ENCODE measurements around the gene NUP93. TPM values are rescaled to one million over a fixed set of nuclear protein-coding genes. Genes with fewer than 3 reads are reported as not detected.

Gene NUP93
- 100 to 1,000 TPM; 129 to 143 TPM for total RNA-seq

DNA sequence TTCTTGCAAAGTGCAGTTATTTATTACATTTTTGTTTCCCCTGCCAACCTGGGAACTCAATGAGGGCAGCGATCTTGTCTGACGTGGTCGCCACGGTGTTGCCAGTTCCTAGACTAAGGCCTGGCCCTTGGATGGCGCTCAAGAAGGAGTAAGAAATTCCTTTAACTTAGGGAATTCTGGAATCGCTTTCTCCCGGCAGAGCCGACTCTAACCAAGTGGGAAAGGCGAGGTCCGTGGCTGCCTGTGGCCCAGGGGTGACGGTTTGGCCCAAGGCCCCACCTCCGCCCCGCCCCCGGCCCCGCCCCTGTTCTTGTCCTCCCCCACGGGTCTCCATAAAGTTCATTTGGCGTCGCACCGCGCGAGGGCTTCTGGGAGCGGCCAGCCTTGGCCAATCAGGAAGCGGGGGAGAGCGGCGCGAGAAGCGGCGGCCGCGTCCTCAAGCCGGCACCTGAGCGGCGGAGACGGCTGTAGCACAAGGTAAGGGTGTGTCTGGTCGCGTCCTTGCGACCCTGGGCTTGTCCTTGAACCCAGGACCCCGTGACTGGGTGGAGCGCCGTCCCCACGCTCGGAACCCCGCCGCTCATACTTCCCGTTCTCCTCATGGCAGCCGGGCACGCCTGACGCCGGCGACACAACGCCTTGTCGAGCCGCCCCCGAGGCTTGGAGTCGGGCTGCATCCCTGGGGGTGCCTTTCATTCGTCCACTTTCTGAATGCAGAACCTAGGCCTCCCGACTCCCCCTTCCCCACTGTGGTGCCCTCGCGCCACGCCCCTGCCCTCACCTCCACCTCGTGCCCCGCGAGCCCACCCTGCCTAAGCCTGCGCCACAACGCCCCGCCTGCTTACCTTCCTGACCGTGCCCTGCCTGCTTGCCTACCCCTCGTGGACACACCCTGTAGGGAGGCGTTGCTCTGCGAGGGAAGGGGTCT is at the start of gene NUP93:
Gene NUP93 (plus strand): TSS at position 395 of the 928 bp plus-strand sequence. CDS start 18,119 bp downstream, outside the sequence.
- Mint-ChIP-seq H3K9me3 (ENCODE audit: insufficient read depth) (no peaks in the 10 kb centered on the region), H3K4me3 (no peak within 1 kb of the TSS), H3K27ac (peak within 1 kb of the TSS; percentile 81), H3K36me3 (ENCODE audit: low read depth) (no peaks in the 10 kb centered on the region), H3K27me3 (ENCODE audit: low read depth) (no peaks in the 10 kb centered on the region), H3K4me1 (ENCODE audit: low read depth) (peaks cover 21% of the 10 kb centered on the region)
- CTCF ChIA-PET: interaction anchor here (1.1 to 3.1 kb wide), 6 partner anchors 7 to 120 kb away, joined by 3 to 19 read pairs (median 4); partner anchors contain the start of gene MT1X
- ATAC-seq (peak; percentile 96), DNase-seq (peak; percentile 94)
- POLR2A ChIA-PET: interaction anchor here (0.7 to 0.9 kb wide), 2 partner anchors 11 to 21 kb away, joined by 3 read pairs; no protein-coding TSS in a partner anchor

DNA sequence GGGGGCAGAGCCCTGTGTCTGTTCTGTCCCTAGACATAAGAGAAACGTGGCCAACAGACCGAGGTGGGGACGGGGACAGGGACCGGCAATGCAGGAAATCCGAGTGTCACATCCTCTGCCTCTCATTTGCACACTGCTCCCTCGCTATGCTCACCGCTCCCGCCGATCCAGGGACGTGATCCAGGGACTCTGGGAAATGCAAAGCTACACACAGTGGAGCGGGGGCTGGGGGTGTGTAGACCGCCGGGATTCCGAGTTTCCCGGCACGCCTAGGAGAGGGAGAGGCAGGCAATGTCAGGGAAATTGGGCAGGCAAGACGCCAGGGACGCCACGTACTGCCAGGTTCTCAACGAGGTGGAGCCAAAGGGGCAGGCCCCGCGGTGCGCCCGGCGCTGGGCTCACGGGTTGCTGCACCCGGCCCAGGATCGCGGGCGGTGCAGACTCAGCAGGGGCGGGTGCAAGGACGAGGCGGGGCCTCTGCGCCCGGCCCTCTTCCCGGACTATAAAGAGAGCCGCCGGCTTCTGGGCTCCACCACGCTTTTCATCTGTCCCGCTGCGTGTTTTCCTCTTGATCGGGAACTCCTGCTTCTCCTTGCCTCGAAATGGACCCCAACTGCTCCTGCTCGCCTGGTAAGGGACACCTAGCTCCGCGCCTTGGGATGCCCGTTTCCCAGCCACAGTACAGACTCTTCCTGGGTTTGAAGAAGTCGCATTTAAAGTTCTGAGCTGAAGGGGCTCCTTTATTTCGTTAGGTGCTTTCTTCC is 47.8 kb upstream of the NUP93 start, which contains the start of gene MT1X:
Gene MT1X (plus strand): TSS at position 532 of the 764 bp plus-strand sequence. CDS start 71 bp downstream, at position 603.
- Mint-ChIP-seq H3K4me3 (peak within 1 kb of the TSS; percentile 96), H3K4me1 (ENCODE audit: low read depth) (peaks cover 34% of the 10 kb centered on the region), H3K36me3 (ENCODE audit: low read depth) (peaks cover 9% of the 10 kb centered on the region), H3K27me3 (ENCODE audit: low read depth) (no peaks in the 10 kb centered on the region), H3K27ac (peak within 1 kb of the TSS; percentile 98), H3K9me3 (ENCODE audit: insufficient read depth) (no peaks in the 10 kb centered on the region)
- ChIA-PET POLR2A (interaction anchor here (0.6 to 2.5 kb wide), 26 partner anchors 11 to 249 kb away, joined by 3 to 24 read pairs (median 4); partner anchors contain the start of genes MT1E, MT1F, MT1G and MT1H), CTCF (interaction anchor here (1.4 to 1.9 kb wide), 8 partner anchors 8 to 106 kb away, joined by 3 to 17 read pairs (median 4); no protein-coding TSS in a partner anchor)
- ATAC-seq (peak; percentile 97), DNase-seq (peak; percentile 94)

DNA sequence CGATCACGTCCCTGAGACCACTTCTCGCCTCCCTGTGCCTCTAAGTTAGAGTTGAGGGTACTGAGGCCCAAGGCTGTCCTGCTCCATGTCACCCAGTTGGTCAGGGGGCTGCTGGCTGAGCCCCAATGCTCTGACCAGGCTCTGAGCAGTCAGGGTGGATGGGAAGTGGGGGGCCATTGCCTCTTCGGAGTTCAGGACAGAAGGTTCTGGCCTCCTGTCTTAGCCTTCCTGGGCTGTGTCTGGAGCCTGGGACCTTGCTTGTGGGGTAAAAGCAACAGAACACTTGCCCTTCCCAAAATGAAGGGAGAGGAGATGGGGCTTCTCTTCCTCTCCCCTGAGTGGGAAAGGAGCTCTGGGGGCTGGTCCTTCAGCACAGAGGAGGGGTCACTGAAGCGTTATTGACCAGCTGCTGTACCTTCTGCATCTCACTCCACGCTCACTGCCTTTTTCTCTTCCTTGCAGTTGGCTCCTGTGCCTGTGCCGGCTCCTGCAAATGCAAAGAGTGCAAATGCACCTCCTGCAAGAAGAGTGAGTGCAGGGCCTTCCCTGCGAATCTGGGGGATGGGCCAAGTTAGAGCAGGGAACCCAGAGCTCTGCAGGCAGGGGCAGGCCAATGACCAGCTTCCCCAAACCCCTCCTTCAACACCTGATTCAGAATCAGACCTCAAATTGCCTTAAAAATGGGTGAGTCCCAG is 47.1 kb upstream of the NUP93 start:
- Mint-ChIP-seq H3K27me3 (ENCODE audit: low read depth) (no peaks in the 10 kb centered on the region), H3K4me3 (peak overlapping the region; percentile 96), H3K4me1 (ENCODE audit: low read depth) (peaks cover 34% of the 10 kb centered on the region), H3K9me3 (ENCODE audit: insufficient read depth) (no peaks in the 10 kb centered on the region), H3K27ac (peak overlapping the region; percentile 98), H3K36me3 (ENCODE audit: low read depth) (peaks cover 9% of the 10 kb centered on the region)
- CTCF ChIA-PET: interaction anchor here (0.5 to 1.9 kb wide), 12 partner anchors 9 to 107 kb away, joined by 3 to 17 read pairs (median 3); partner anchors contain the start of gene MT2A
- POLR2A ChIA-PET: interaction anchor here (0.5 to 2.5 kb wide), 28 partner anchors 10 to 249 kb away, joined by 3 to 24 read pairs (median 4); partner anchors contain the start of genes MT1E, MT1F, MT1G and MT1H
- ATAC-seq (peak; percentile 21), DNase-seq (no peak)

DNA sequence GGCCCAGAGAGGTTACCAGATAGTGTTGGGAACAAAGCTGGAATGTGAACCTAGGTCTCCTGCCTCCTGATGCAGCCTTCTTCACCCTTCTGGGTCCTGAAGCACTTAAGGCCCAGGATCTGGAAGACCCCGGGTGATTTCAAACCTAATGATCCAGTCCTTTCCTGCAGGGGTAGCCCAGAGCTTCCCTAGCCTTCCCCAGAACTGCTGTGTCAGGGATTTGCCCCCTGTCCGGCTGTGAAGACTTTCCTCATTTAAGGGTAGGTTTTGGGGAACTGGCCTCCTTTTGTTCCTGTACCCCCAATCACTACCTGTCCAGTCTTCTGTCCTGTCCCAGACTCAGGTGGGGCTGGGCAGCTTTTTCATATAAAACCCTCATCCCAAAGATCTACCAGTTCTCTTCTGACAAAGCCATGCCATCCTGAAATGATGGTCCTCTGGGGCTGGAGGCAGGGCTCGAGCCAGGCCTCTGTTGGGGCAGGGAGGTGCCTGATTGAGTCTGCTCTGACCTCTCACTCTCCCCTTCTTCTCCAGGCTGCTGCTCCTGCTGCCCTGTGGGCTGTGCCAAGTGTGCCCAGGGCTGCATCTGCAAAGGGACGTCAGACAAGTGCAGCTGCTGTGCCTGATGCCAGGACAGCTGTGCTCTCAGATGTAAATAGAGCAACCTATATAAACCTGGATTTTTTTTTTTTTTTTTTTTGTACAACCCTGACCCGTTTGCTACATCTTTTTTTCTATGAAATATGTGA is 46.3 kb upstream of the NUP93 start:
- no peaks in the 10 kb centered on the region for H3K9me3 Mint-ChIP-seq (ENCODE audit: insufficient read depth)
- CTCF ChIA-PET: interaction anchor here (0.5 to 2.7 kb wide), 13 partner anchors 8 to 108 kb away, joined by 3 to 17 read pairs (median 3); partner anchors contain the start of gene MT2A
- peaks cover 9% of the 10 kb centered on the region for H3K36me3 Mint-ChIP-seq (ENCODE audit: low read depth)
- peaks cover 34% of the 10 kb centered on the region for H3K4me1 Mint-ChIP-seq (ENCODE audit: low read depth)
- POLR2A ChIA-PET: interaction anchor here (0.9 to 2.5 kb wide), 13 partner anchors 14 to 248 kb away, joined by 3 to 24 read pairs (median 6); partner anchors contain the start of genes MT1E, MT1F, MT1G and MT1H
- no peak for ATAC-seq
- no peaks in the 10 kb centered on the region for H3K27me3 Mint-ChIP-seq (ENCODE audit: low read depth)
- H3K27ac Mint-ChIP-seq: no peak overlapping the region
- no peak for DNase-seq
- peak overlapping the region; percentile 96 for H3K4me3 Mint-ChIP-seq

DNA sequence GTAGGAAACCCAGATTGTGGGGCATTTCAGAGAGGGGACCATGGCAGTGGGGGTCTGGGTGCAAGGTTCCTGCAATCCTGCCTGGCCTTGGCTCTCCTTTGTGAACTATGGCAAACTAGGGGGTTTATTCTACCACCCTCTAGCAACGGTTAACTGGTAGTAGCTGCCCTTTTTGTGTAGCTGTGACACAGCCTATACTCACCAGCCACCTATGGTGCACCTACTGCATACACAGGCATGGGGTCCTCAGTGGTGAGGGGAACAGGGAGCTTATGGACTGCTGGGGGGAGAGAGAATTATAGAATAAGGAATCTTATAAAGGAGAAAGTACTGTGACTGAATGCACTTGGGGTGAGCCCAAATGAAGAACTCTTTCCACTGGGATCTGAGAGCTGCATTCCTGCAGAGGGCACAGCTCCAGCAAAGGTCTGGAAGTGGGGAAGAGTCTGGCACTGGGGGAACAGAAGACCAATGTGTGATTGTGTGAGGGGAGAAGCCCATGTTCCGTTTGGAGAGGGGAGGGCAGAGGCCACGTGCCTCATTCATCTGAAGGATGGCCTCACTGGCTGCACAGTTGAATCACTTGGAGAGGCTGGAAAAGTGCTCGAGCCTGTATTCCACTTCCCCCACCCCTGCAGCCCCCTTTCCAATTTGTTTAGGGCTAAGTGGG is 45.5 kb upstream of the NUP93 start:
- CTCF ChIA-PET: interaction anchor here (1.0 to 2.7 kb wide), 2 partner anchors 17 to 41 kb away, joined by 3 to 12 read pairs; no protein-coding TSS in a partner anchor
- peaks cover 9% of the 10 kb centered on the region for H3K36me3 Mint-ChIP-seq (ENCODE audit: low read depth)
- DNase-seq (no peak), ATAC-seq (no peak)
- no peak overlapping the region for H3K27ac Mint-ChIP-seq
- H3K27me3 Mint-ChIP-seq (ENCODE audit: low read depth): no peaks in the 10 kb centered on the region
- peak overlapping the region; percentile 96 for H3K4me3 Mint-ChIP-seq
- POLR2A ChIA-PET: interaction anchor here (0.9 kb wide), 1 partner anchor 100 kb away, joined by 4 read pairs; no protein-coding TSS in a partner anchor
- H3K4me1 Mint-ChIP-seq (ENCODE audit: low read depth): peaks cover 34% of the 10 kb centered on the region
- no peaks in the 10 kb centered on the region for H3K9me3 Mint-ChIP-seq (ENCODE audit: insufficient read depth)

- no peak overlapping the region for H3K4me3 Mint-ChIP-seq
- ChIA-PET POLR2A (interaction anchor here (0.9 kb wide), 1 partner anchor 100 kb away, joined by 4 read pairs; no protein-coding TSS in a partner anchor), CTCF (interaction anchor here (1.0 to 2.7 kb wide), 2 partner anchors 17 to 41 kb away, joined by 3 to 12 read pairs; no protein-coding TSS in a partner anchor)
- H3K27ac Mint-ChIP-seq: no peak overlapping the region
- H3K27me3 Mint-ChIP-seq (ENCODE audit: low read depth): no peaks in the 10 kb centered on the region
- DNase-seq (no peak), ATAC-seq (no peak)
- H3K36me3 Mint-ChIP-seq (ENCODE audit: low read depth): peaks cover 9% of the 10 kb centered on the region
- peaks cover 33% of the 10 kb centered on the region for H3K4me1 Mint-ChIP-seq (ENCODE audit: low read depth)
- no peaks in the 10 kb centered on the region for H3K9me3 Mint-ChIP-seq (ENCODE audit: insufficient read depth)
These were observed 44.9 kb upstream of the NUP93 start for GRCh38 chr16:56684926-56685590.

DNA sequence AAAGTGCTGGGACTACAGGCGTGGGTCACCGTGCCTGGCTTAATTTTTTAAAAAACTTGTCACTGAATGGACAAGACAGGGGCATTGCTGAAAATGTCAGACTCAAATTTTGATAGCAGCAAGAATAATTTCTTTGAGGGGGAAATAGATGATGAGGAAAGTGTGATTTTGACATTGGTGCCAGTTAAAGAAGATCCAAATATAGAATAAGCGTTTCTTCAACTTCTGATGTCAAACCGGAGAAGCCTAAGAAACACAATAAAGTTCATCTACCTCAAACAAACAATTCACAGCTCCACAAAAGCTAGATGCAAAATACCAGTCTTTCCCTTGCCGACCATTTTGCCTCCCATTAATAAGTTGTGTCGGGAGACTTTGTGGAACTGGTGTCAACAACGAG is 43.2 kb upstream of the NUP93 start:
- DNase-seq (no peak), ATAC-seq (no peak)
- CTCF ChIA-PET: interaction anchor here (2.7 kb wide), 1 partner anchor 15 kb away, joined by 12 read pairs; no protein-coding TSS in a partner anchor
- H3K4me1 Mint-ChIP-seq (ENCODE audit: low read depth): peaks cover 21% of the 10 kb centered on the region
- no peaks in the 10 kb centered on the region for H3K9me3 Mint-ChIP-seq (ENCODE audit: insufficient read depth)
- POLR2A ChIA-PET: interaction anchor here (0.6 kb wide), 1 partner anchor 115 kb away, joined by 3 read pairs; no protein-coding TSS in a partner anchor
- H3K27me3 Mint-ChIP-seq (ENCODE audit: low read depth): peaks cover 3% of the 10 kb centered on the region
- H3K27ac Mint-ChIP-seq: no peak overlapping the region
- H3K4me3 Mint-ChIP-seq: no peak overlapping the region
- peaks cover 9% of the 10 kb centered on the region for H3K36me3 Mint-ChIP-seq (ENCODE audit: low read depth)

- H3K4me3 Mint-ChIP-seq: no peak overlapping the region
- no peak overlapping the region for H3K27ac Mint-ChIP-seq
- DNase-seq: no peak
- H3K4me1 Mint-ChIP-seq (ENCODE audit: low read depth): peaks cover 10% of the 10 kb centered on the region
- ATAC-seq: no peak
- POLR2A ChIA-PET: interaction anchor here (0.5 kb wide), 1 partner anchor 12 kb away, joined by 3 read pairs; no protein-coding TSS in a partner anchor
- peaks cover 3% of the 10 kb centered on the region for H3K27me3 Mint-ChIP-seq (ENCODE audit: low read depth)
- CTCF ChIA-PET: interaction anchor here (1.1 kb wide), 1 partner anchor 13 kb away, joined by 3 read pairs; no protein-coding TSS in a partner anchor
- H3K9me3 Mint-ChIP-seq (ENCODE audit: insufficient read depth): no peaks in the 10 kb centered on the region
- H3K36me3 Mint-ChIP-seq (ENCODE audit: low read depth): peaks cover 9% of the 10 kb centered on the region
These were observed 41.2 kb upstream of the NUP93 start for GRCh38 chr16:56688762-56689161.

GRCh38 chr16:56689171-56689570 is 40.8 kb upstream of the NUP93 start:
- ChIA-PET CTCF (interaction anchor here (1.1 to 2.0 kb wide), 2 partner anchors 13 kb away, joined by 3 to 7 read pairs; no protein-coding TSS in a partner anchor), POLR2A (no interaction called here)

More at GRCh38 chr16:56689171-56689570, 40.8 kb upstream of the NUP93 start:
- Mint-ChIP-seq H3K4me1 (ENCODE audit: low read depth) (peaks cover 6% of the 10 kb centered on the region), H3K4me3 (no peak overlapping the region), H3K27ac (no peak overlapping the region), H3K27me3 (ENCODE audit: low read depth) (peaks cover 3% of the 10 kb centered on the region), H3K36me3 (ENCODE audit: low read depth) (peaks cover 7% of the 10 kb centered on the region), H3K9me3 (ENCODE audit: insufficient read depth) (no peaks in the 10 kb centered on the region)
- ATAC-seq: no peak
- DNase-seq: no peak

Measured in activated CD8-positive, alpha-beta T cell treated with anti-CD3 and anti-CD28 coated beads, Interleukin-2, amount 10 ng/mL, durations not matched to agents 7 days and 5 days (primary cell).